ENCODE data around the gene UBASH3B. TPM values are rescaled to one million over a fixed set of nuclear protein-coding genes. Genes with fewer than 3 reads are reported as not detected.

The UBASH3B gene
- total RNA-seq, 1 donor from 2014 or later, result 31.5 TPM

DNA sequence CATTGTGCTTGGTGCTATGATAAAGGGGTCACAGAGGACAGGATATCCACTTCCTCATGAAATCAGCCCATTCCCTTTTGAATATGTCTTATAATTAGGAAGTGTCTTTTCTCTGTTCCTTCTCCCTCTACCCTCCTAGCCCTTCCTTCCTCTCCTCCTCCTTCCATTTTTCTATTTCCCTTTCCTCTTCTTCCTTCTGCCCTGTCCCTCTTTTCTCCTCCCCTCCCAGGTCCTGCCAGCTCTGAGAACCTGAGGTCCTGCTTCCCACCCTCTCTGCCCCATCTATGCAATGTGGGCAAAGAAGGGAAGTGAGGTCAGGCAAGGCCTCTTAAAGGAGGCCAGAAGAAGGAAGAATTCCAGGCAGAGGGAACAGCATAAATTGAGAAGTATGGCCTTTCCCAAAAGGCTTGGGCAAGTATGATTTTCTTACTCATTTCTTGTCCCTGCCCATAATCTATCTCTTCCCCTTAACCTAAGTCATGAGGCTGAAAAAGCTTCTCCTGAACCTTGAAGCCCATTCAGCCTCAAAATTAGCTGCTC is 7.7 kb upstream of the UBASH3B start:
- no peak for DNase-seq (ENCODE audit: low spot score)

DNA sequence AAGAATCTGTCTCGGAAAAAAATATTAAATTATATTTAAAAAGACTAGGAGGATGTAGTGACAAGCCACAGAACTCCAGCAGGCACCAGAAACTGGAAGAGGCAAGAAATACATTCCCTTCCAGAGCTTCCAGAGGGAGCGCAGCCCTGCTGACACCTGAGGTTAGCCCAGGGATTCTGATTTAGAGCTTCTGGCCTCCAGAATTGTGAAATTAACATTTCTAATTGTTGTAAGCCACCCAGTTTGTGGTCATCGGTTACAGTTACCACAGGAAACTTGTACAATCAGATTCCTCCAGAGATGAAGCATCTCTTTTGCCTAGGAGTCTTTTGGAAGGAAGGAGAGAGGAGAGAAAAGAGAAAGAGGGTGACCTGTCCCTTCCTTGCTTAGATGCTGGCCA is 6.4 kb upstream of the UBASH3B start:
- no peak for DNase-seq (ENCODE audit: low spot score)

DNA sequence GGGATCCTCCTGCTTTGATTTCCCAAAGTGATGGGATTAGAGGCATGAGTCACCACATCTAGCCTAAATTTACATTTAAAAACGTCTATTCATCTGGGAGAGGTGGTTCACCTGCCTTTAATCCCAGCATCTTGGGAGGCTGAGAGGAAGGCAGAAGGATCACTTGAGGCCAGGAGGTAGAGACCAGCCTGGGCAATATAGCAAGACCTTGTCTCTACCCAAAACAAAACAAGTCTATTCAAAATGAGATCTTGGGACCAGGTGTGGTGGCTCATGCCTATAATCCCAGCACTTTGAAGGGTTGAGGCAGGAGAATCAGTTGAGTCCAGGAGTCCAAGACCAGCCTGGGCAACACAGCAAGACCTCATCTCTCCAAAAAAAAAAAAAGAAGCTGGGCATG is 4.9 kb upstream of the UBASH3B start:
- no peak for DNase-seq (ENCODE audit: low spot score)

DNA sequence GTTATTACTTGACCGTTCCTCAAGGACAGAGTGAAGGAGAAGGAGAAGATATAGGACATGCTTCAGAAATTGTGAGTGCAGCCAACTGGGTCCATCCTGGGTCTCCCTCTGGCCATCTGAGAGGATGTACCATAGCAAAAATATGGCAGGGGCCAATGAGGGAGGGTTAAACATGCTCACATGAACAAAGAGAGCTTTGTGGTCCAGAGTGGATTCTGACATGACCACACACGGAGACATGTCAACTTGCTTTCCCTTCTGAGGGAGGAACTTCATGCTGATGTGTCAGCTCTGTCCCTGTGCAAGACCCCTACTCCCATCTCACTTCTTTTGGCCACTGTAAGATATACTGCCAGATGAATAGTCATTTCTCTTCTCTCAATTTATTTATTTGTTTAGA is 3.0 kb upstream of the UBASH3B start:
- DNase-seq (ENCODE audit: low spot score), result no peak

DNA sequence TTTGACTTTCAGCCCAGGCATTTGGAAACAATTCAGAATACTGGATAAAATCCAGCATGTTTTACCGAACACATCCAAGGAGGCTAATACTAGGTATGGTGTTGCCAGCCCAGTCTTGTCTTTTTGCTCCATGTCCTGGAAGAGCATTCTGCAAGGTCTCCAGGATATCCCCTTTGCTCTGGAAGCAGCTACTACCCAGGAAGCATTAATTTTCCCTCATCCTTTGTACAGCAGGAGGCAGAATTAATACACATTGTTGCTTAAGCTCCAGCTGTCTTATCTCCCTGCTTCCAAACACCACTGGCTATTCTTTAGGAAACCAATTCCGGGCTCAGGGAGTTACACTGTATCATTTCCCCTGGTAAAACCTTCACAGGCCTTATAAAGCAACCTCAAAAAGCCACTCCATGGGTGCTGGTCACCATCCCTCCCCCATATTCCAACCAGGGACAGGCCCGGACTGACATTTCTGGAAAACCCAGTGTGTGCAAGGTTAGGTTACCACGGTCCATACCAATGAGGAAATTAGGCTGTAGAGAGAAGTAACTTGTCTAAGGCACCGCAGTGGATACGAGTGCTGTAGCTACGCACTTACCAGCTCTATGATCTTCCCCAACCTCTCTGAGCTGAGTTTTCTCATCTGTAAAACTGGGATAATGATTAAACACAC is 1.5 kb upstream of the UBASH3B start:
- DNase-seq (ENCODE audit: low spot score), result no peak

DNA sequence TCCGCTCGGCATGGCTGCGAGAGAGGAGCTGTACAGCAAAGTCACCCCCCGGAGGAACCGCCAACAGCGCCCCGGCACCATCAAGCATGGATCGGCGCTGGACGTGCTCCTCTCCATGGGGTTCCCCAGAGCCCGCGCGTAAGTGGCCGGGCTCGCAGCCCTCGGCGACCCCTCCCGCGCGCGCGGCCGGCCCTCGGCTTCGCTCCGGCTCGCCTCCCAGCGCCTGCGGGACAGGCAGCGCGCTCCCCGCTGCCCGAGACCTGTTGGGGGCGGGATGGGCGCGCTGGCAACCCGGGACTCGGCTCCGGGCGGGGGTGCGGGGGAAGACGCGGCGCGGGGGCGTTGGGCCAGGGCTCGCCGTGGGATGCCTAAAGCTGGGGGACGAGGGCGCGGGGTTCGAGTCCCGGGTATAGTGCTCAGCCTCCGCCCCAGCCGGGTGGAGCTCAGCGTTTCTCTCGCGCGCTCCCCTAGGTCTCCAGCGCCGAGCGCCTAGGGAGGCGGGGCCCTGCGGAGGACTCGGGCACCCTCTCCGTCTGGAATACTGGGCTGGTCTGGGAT is 630 bp downstream of the UBASH3B start:
- DNase-seq (ENCODE audit: low spot score), result peak; percentile 52

DNA sequence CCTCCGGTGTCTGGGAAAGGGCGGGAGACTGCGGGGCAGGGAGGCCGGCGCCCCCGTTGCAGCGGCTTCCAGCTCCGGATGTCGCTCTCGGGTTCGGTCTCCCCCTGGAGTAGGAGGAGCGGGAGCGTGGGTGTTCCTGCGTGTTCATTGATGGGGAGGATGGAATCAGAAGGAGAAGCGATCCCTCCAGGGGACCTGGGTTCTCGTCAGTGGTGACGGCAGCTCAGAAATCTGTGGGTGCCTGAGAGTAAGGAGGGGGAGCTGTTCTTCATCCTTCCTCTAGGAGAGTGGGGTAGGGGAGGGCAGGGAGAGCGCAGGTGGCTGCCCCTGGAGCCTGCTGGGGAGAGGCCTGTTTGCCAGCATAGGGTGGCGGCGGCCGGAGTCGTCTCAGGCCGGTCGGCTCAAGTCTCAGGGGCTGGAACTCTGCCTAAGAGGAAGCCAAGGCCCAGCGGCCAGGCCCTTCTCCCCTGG is 1.1 kb downstream of the UBASH3B start:
- DNase-seq (ENCODE audit: low spot score), result peak; percentile 57

DNA sequence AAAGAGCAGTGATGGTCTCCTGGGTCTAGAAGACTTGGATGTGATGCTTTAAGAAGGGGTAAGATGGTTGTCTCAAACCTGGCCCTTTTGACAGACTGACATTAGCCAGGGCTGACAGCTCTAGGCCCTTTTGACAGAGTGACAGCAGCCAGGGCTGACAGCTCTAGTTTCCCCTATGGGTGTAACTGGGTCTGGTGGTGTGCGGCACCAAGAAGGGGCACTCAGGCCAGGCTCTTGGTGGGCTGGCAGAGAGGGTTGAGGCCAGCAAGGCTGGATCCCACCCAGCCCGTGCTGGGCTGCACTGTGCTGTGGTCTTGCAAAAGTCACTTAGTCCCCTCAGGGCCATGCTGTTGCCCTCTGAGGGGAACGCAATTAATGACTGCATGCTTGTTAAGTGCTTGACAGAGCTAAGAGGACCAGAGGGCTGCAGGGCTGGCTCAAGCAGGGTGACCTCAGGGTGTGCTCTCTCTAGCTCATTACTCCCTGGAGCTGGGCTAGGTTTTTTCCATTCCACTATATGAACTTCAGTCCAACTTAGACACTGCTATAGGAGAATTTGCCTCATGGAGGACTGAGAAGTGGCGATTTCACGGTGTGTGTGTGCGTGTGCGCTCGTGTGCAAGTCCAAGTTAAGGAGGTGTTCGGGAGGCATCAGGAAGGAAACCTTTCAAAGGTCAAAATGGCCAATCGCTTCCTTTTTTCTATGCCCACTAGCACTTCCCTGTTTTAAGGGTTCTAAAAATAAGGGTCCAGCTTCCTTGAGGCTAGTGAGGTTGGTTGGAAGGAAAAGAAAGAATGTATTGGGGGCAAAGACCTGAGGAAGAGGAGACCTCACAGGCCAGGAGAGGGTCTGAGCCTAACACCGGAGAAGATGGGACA is 4.4 kb downstream of the UBASH3B start:
- no peak for DNase-seq (ENCODE audit: low spot score)

DNA sequence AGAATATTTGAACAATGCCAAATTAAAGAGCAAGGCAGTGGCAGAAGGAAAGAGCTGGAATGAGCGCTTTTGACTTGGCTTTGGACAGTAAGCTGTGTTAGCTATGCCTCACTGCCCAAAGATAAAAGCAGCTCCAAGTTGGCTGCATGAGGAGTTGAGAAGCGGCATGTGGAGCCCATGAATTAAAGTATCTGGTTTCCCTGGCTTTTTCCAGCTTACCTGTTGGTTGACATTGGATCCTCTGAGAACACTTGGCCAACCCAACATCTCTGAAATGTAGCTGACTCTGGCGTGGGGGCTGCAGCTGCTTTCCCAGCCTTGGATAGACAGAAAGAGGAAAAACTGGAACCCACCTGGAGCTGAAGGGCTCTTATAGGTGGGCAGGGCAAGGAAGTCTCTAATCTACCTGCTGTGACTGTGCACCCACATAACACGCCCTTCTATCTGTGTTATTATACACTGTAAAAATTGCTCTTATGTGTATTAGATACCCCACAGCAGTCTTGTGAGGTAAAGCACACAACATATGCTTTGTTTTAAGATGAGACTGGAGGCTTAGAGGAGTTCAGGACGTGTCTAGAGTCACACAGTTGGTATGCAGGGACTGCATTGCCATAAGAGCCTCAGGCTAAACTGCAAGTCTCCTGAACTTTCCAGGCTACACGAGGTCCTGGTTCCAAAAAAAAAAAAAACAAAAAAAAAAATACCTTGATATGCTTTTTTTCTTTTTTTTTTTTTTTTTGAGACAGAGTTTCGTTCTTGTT is 5.8 kb downstream of the UBASH3B start:
- no peak for DNase-seq (ENCODE audit: low spot score)

DNA sequence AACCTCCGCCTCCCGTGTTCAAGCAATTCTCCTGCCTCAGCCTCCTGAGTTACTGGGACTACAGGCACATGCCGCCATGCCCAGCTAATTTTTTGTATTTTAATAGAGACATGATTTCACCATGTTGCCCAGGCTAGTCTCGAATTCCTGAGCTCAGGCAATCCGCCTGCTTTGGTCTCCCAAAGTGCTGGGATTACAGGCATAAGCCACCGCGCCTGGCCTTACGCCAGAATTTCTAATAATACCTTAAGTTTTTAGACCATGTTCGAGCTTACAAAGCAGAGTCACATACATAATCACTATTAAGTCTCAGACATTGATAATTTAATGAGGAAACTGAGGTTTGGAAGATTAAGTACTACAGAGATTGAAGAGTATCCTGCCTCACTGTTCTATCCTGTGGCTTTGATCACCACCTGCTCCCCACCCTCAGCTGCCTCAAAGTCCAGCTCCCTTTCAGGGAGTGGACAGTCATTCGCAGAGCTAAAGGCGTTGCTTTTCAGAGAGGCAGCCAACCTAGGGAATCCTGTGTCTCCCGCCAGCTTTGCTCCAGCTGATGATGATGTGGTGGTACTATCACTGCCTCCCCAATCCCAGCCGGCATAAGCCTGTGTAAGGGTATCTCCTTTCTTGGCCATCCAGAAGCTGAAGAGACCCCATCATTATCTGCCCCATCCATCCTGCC is 7.7 kb downstream of the UBASH3B start:
- DNase-seq (ENCODE audit: low spot score), result no peak

DNA sequence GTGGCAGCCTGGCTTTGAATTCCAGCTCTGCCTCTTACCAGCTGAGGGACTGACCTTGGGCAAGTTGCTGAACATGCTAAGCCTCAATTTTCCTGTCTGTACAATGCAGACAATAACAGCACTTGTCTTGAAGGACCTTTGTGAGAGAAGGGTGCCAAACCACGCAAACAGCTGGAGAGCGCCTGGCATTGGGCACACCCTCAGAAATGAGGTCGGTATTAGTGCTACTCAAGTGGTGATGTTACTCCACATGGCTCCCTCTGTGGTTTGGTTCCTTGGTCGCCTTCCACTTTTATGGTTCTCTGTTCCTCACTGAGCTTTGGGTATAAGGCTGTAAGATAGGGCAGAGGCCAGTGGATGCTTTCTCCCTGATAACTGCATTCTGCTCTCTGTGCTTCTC is 8.2 kb downstream of the UBASH3B start:
- no peak for DNase-seq (ENCODE audit: low spot score)

DNA sequence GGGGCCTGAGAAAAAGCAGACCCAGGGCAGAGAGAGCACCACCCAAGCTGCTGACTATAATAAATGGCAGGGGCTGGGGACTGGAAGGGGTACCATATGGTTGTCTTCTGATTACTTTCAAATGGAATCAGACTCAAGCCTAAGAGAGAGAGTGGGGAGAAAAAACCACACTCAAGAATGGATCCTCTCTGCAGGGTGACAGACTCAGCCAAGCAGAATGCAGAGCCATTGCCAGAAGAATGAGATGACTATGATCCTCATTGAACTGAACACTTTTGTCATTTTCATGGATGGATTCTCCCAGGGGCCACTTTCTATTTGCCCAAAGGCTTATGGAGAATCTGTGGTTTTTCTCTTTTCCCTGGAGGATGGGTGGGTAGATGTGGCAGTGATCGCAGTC is 8.7 kb downstream of the UBASH3B start:
- no peak for DNase-seq (ENCODE audit: low spot score)

DNA sequence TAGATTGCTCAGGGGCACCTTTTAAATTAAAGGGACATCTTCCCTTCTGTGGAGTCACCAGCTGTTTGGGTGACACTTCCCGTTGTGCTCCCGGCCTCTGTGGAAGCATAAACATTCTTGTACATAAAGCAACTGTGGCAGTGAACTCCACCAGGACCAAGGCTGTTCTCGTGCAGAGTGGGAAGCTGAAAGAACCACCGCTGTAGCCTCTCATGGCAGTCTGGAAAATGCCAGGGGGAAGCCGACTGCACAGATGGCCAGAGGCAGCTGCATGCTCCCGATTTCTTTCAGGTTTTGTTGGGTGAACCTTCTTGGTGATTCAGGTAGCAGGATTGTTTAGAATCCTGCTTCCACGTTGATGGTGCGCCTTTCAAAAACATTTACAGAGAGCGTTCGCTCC is 10.3 kb downstream of the UBASH3B start:
- DNase-seq (ENCODE audit: low spot score), result no peak

DNA sequence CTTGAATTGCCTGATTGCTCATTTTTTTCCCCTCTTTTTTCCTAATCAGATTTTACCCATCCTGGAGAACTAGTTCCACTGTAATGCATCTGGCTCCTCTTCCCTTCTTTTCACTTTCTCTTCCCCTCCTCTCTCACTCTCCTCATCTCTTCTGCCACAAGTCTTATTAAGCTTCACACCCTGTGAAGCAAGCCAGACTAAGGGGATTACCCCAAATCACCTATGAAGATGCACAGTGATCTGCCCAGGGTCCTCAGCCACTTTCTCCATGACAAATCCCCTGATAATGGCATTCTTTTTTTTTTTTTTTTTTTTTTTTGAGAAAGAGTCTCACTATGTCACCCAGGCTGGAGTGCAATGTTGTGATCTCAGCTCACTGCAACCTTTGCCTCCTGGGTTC is 11.2 kb downstream of the UBASH3B start:
- DNase-seq (ENCODE audit: low spot score), result no peak

DNA sequence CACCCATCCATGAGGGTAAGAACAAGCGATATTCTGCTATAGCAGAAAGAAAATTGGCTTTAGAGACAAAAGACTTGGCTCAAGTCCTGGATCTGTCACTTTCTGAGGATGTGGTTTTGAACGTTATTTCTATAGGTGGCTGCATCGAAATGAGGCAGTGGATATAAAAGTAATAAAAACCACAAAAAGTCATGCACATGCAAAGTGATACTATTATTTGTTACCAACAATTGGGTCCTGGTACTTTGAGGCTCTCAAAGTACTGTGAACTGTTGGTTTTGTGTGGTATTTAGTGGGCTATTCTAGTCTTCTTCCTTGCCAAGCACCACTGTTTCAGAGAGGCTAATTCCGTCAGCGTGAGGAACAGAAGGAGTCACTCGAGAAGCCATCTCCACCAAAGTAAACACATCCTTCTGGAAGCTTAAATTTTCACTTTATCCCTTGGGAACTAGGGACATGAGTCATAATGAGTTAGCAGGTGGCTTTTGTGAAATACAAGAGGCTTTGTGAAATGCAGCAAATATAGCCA is 13.1 kb downstream of the UBASH3B start:
- no peak for DNase-seq (ENCODE audit: low spot score)

DNA sequence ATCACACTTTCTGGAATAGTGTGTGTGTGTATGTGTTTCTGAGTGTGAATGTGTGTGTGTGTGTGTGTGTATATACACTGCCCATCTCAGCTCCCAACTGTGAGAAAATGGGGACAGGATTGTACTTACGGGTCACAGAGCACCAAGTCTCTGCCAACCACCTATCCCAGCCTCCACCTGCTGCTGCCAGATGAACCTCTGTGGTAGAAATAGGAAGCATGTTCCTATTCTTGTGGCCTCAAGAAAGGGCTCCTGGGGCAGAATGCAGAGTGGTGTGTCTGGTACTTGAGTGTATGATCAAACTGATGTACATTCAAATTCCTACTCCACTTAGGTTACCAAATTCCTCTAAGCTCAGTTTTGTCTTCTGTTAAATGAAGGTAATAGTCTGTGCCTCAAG is 14.6 kb downstream of the UBASH3B start:
- no peak for DNase-seq (ENCODE audit: low spot score)

DNA sequence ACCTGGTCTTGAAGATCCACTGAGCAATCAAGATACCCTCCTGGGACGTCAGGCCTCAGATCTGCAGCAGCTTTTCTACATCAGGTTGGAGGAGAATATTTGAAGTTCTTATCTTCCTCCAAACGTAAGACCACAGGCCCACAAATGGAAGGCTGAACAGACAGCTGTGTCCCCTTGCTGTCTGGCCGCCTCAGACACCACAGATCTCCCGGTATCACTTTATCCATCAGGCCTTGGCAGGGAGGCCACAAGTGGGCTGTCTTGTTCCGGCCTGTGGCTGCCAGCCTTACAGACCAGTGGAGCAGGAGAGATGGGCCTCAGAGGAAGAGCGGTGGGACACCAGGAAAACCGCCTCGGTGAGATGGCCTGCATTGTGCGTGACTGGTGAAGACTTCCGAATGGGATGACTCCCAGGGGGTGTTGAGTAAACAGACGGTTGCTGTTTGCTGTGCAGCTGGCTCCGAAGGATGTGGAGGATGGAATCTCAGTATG is 15.9 kb downstream of the UBASH3B start:
- DNase-seq (ENCODE audit: low spot score), result no peak

DNA sequence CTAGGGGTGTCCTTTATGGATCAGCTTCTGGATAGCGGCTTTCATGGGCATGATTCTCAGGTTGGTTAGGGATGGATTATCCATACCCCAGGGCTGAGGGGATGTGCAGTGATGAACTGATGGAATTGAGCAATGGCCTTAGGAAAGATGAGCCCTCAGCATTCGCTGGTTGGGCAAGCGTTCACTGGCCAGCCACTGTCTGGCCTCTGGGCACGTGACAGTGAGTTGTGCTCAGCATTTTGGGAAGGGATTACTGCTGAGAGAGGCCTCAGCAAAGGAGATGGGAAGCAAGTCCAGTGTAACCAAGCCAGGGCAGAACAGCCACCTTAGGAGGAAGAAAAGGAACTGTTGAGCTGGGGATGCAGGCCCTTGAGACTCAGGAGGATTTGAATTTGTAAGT is 17.4 kb downstream of the UBASH3B start:
- no peak for DNase-seq (ENCODE audit: low spot score)

DNA sequence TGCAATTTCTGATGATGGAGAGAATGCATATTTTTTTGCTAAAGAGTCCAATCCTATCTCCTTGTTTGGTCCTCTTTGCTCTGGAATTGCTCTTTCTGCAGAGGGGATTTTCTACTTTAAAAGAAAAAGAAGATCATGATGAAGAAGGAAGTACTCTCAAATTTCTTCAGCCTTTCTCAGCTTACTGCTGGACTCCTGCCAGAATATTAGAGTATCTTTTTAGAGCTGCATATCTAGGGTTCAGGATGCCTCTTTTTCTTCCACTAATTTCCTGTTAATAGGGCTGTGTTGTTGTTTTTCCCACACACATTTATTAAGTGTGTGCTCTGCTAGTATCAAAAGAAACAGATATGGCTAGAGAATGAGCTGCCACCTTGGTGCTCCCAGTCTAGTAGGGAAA is 18.2 kb downstream of the UBASH3B start:
- no peak for DNase-seq (ENCODE audit: low spot score)

DNA sequence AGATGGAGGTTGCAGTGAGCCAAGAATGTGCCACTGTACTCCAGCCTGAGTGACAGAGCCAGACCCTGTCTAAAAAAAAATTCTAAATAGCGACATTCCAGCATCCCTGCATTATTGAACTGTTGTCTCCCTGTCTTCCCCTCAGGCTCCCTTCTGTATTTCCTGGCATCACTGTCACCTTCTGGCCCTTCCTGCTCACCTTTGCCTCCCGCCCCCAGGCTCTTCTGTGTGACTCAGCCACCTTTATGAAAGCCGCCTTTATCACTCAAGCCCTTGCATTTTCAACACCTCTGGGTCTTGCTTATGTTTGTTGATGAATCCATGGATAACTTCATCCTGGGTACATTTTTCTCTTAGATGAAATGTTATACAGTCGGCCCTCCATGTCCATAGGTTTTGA is 21.1 kb downstream of the UBASH3B start:
- no peak for DNase-seq (ENCODE audit: low spot score)

DNA sequence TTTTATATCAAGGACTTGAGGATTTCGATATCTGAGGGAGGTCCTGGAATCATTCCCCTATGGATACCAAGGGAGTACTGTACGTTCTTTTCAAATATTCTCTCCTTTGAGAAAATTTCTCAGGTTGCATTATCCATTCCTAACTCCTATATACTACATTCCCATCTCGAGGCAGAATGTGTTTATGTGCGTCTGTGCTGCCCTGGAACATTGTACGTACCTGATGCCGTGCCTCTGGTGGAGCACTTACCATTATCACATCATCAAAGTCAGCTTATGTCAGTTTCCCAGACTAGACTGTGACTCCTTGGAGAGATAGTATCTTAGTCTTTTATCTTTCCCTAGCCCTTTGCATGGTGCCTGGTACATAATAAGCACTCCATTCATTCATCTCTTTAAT is 21.7 kb downstream of the UBASH3B start:
- DNase-seq (ENCODE audit: low spot score), result no peak

Data from ureter (tissue), 1 donor.